ENCODE measurements around the gene EPHX1.

DNA sequence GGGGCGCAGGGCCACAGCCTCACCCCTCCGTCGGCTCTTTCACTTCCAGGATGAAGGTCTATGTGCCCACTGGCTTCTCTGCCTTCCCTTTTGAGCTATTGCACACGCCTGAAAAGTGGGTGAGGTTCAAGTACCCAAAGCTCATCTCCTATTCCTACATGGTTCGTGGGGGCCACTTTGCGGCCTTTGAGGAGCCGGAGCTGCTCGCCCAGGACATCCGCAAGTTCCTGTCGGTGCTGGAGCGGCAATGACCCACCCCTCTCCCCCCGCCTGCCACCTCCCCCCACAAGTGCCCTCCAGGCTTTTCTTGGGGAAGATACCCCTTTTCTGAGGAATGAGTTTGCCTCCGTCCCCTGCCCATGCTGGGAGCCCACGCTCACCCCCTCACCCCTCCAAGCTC, 35.2 kb downstream of the EPHX1 start:
- TF ChIP-seq POLR2AphosphoS5 (IDR thresholded peaks at IDR 0.05) (no peak), CTCF (IDR thresholded peaks at IDR 0.05) (no peak), POLR2A (IDR thresholded peaks at IDR 0.05; ENCODE audit: low read depth) (no peak)
